Fibroblast of gingiva (primary cell): ENCODE data around the gene JAML.

Experiments used
- DNase-seq: peaks from one replicate; pipeline ENCODE4 v3.0.0-alpha.2; 2011; ENCODE audit warnings: low read depth

JAML gene

DNA sequence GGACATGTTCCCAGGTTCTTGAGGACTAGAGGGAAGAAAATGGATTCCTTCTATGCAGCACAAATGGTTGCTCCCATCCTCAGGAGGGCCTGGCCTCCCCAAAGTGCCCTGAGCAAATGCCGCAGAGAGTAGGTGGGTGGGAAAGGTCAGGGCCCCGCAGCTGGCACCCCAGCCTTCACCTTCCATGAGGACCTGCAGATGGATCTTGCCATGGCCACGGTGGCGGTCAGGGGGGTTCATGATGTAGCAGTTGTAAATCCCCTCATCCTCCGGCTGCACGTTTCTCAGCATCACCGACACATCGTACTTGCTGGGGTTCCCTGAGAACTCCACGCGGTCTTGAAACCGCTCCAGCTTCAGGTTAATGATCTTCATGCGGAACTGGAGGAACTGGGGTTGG, 56.9 kb downstream of the JAML start:
- no peak for DNase-seq

DNA sequence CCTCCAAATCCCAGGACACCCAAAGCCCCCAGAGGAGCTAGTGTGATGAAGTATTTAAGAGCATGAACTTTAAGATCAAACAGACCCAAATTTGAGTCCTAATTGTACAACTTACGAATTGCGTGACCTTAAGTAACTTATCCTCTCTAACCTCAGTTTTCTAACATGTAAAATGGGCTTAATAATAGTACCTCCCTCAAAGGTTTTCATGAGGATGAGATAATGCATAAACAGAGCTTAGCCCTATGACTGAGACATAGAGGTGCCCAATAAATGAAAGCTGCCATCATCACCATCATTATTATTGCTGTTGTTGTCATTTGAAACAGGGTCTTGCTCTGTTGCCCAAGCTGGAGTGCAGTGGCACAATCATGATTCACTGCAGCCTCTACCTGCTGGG, 57.6 kb downstream of the JAML start:
- no peak for DNase-seq

- DNase-seq = no peak
Observed at GRCh38 chr11:118166641-118167040, 58.2 kb downstream of the JAML start.

DNA sequence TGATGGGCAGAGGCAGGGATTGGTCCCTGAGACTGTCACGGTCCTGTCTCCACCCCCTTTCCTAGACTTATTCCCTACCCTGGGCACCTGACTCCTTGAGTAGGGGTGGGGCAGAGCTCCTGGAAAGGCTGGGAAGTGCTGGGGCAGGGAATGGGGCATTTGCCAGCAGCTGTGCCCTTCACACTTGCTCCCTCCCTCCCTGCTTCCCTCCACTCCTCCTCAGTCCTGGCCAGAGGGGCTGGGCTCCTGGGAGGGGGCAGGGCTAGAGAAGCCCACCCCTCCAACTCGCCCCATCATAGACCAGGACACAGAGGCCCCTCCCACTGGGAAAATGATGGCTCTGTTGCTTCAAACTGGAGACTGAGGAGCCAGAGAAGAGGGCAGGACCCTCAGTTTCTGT, 59.9 kb downstream of the JAML start:
- no peak for DNase-seq

DNA sequence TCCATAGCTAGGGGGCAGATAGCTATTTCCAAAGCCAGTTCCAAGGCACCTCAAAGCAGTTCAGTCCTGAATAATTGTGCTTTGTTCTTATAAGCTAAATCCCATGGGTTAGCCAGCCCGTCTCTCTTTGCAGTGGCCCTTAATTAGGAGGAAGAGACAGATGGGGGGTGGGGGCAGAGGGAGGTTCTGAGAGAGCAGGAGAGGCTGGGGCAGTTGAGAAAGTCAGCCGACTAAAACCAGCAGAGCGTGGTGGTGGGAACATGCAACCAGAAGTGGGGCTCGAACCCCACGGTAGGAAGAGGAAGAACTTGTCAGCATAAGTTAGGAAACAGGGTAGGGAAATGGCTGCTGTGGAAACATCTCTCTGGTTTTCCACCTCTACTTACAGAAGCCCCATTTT, 61.3 kb downstream of the JAML start:
- no peak for DNase-seq

- no peak for DNase-seq
Observed at GRCh38 chr11:118162846-118163245, 62.0 kb downstream of the JAML start.

DNA sequence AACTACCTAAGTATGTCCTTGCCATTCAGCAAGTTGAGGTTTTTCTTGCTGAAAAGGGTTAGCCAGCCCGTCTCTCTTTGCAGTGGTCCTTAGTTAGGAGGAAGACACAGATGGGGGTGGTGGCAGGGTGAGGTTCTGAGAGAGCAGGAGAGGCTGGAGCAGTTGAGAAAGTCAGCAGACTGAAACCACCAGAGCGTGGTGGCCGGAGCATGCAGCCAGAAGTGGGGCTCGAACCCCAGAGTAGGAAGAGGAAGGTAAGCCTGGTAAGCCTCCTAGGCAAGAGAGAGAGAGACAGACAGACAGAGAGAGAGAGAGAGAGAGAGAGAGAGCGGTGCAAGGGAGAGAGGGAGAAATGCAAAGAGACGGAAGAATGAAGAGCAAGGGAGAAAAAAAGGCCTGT, 63.0 kb downstream of the JAML start:
- DNase-seq = no peak

- DNase-seq = no peak
Observed at GRCh38 chr11:118157186-118157895, 67.5 kb downstream of the JAML start.

- DNase-seq = no peak
Observed at GRCh38 chr11:118156531-118157185, 68.2 kb downstream of the JAML start.

- no peak for DNase-seq
Observed at GRCh38 chr11:118155776-118156530, 68.9 kb downstream of the JAML start.

DNA sequence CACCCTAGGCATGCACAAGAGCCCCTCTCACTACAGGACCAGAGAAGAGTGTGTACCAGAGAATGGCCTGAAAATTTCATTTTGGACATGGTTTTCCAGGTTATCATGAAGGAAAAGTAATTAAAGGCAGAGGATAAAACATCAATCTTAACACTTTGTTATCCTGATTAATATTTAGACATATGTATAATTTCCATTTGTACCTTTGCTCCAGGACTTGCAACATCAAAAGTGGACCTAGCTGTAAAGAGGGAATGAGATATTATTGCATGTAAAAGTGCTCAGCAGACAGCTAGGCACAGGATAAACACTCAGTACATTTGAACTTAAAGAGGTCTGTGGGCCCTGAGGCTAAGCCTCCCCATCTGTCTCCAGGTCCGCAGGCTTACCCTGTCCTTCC, 70.2 kb downstream of the JAML start:
- DNase-seq = no peak

DNA sequence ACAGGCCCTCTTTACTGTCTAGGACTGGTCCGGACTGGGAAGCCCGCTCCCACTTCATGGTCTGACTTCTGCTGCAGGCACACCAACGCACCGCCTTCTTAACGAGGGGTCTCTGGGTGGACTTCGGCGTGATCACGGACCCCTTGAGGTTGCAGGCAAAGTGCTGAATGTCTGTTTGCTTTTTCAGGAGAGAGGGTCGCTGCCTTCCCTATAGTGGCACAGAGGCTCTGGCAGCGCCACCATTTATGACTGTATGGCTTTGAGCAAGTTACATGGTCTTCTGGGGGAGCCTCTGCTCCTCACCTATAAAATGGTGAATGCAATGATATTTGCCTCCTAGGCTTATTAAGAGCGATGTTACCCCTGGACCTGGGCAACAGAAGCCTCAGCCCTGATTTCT, 70.8 kb downstream of the JAML start:
- DNase-seq = no peak

GRCh38 chr11:118153516-118153915, 71.3 kb downstream of the JAML start:
- no peak for DNase-seq

DNA sequence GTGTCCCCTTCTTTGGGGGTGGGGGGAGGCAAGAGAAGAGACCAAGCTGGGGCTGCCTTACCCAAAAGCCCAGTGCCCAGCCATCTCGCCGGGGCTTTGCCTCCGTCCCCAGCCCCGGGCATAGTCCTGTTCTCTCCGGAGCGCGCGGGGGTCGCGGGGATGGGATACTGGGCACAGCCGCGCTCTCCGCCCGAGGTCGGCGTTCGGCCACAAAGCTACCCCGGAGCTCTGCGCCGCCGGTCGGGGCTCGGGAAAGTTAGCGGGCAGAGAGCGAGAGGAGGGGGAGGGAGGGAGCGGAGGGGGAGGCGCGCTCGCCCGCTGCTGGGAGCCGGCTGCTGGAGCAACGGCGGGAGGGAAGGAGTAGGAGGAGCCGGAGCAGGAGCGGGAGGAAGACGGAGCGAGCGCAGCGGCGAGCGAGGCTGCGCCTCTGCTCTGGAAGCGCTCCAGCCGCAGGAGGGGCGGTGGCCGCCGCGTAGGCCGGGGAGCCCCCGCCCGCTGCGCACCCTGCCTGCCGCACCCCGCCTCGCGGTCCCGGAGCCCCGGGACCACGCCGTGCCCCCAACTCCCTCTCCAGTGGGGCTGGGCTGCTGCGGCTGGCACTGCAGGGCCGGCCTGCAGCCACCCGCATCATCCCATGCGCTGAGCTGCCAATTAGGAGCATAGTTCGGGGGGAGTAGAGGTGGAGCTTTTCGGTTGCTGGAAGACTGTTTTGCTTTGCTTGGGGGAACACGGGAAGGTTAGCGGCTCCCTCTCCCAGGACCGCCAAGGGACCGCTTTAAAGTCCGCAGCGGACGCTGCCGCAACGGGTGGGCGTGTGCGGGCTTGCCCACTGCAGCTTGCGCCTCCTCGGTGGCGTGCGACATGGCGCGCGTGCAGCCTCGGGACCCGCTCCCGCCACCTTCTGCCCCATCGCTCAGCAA, 72.0 kb downstream of the JAML start, which contains the start of gene SCN4B:
TSS of gene SCN4B (minus strand) at position 272 of the 920 bp plus-strand sequence. CDS start at position 122, 150 bp downstream.
- DNase-seq = peak; percentile 14

- no peak for DNase-seq
Observed at GRCh38 chr11:118152020-118152551, 72.7 kb downstream of the JAML start.

DNA sequence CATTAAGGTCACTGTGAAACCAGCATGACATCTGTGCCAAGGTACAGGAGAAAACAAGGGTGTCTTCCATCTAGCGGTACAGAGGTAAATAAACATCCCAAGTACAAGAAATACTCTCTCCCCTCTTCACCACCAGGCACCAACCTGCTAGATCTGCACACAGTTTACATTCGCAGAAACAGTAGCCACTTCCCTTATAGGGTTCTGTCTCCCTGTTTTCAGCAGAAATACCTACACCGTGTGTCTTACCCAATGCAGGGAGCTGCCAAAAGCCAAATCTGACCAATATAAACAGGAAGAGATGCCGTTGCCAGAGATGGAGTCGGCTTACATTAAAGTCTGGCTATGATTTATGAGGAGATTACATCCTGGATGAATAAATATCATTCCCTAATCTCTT, 73.4 kb downstream of the JAML start:
- DNase-seq = peak; percentile 6

- DNase-seq = no peak
Observed at GRCh38 chr11:118149493-118149892, 75.3 kb downstream of the JAML start.

- DNase-seq = no peak
Observed at GRCh38 chr11:118148856-118149255, 76.0 kb downstream of the JAML start.

GRCh38 chr11:118148240-118148639, 76.6 kb downstream of the JAML start:
- DNase-seq = no peak

DNA sequence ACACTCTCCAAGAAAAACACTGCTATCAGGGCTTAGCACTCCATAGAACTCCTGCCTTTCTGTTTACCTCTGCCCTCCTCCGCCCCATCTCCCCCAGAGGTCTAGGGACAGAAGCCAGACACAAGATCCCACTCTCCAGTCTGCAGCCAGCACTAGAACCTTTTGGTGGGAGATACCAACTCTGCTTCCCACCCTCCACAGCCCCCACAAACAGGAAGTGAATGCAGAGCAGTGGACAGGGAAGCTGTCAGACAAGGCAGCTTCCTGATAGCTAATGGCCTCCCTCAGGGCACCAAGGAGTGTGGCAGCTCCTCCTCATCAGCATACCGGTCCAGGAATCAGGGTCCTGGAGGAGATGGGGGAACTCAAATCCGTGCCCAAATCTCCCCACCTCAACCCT, 77.3 kb downstream of the JAML start:
- DNase-seq = no peak

- DNase-seq = no peak
Observed at GRCh38 chr11:118146554-118146953, 78.3 kb downstream of the JAML start.
